Prostate gland (tissue), 2 donors: ENCODE measurements around the gene DSCAML1.

Experiments used
- CTCF ChIP-seq, 4 experiments: fragments of 200-600 bp in 2 of 4; fragments of 450-650 bp in 2 of 4; sonication (generic) in 2 of 4; IDR thresholded peaks; 1 replicate in 3 of 4; 2 replicates in 1 of 4; pipeline ENCODE4 v1.5.1; 2016 to 2019; ENCODE audit warnings: antibody characterized with exemption in 4 of 4, mild to moderate bottlenecking in 2 of 4, moderate library complexity in 2 of 4
- POLR2AphosphoS5 ChIP-seq: sonication (generic); formaldehyde crosslinking; IDR thresholded peaks from one replicate; pipeline ENCODE4 v1.6.1; 2017; ENCODE audit warnings: antibody characterized with exemption

GRCh38 chr11:117836077-117836960 is 39.3 kb upstream of the DSCAML1 start:
- TF ChIP-seq CTCF (IDR thresholded peaks at IDR 0.05), result no peak
- TF ChIP-seq POLR2AphosphoS5, result no peak
